HG03571 (cell line): ENCODE data around the gene ALDOA.

Experiments used
- ATAC-seq: cut with Tn5 transposase; IDR thresholded peaks from one replicate; pipeline ENCODE4 v1.9.1; 2021; ENCODE audit not compliant: unreplicated experiment

Gene ALDOA

GRCh38 chr16:30068750-30069610 lies 3.4 kb downstream of the ALDOA start:
- no peak for ATAC-seq

- no peak for ATAC-seq
These were observed 4.3 kb downstream of the ALDOA start for GRCh38 chr16:30069611-30070462.

- ATAC-seq: no peak
These were observed 4.9 kb downstream of the ALDOA start for GRCh38 chr16:30070490-30070889.

- peak; percentile 74 for ATAC-seq
These were observed 10.1 kb downstream of the ALDOA start, which contains the start of gene PPP4C for GRCh38 chr16:30075503-30076275. Gene PPP4C (plus strand): TSS chr16:30075994. CDS start chr16:30076378, 384 bp downstream.

- ATAC-seq: peak; percentile 21
These were observed 10.8 kb downstream of the ALDOA start for GRCh38 chr16:30076276-30076791.

- ATAC-seq: no peak
These were observed 12.1 kb downstream of the ALDOA start for GRCh38 chr16:30077656-30078055.

- ATAC-seq: no peak
These were observed 13.2 kb downstream of the ALDOA start for GRCh38 chr16:30078744-30079143.

- ATAC-seq: no peak
These were observed 13.9 kb downstream of the ALDOA start for GRCh38 chr16:30079480-30079879.

GRCh38 chr16:30082545-30083090 lies 17.1 kb downstream of the ALDOA start:
- no peak for ATAC-seq

GRCh38 chr16:30083216-30084055 lies 17.9 kb downstream of the ALDOA start:
- ATAC-seq: no peak

GRCh38 chr16:30084096-30084815 lies 18.7 kb downstream of the ALDOA start:
- no peak for ATAC-seq

- ATAC-seq: no peak
These were observed 19.2 kb downstream of the ALDOA start for GRCh38 chr16:30084816-30085159.

GRCh38 chr16:30085247-30085646 lies 19.7 kb downstream of the ALDOA start:
- ATAC-seq: no peak

GRCh38 chr16:30085820-30086219 lies 20.3 kb downstream of the ALDOA start:
- no peak for ATAC-seq

- no peak for ATAC-seq
These were observed 21.0 kb downstream of the ALDOA start for GRCh38 chr16:30086291-30087140.

GRCh38 chr16:30087181-30087898 lies 21.8 kb downstream of the ALDOA start:
- ATAC-seq: no peak

- ATAC-seq: no peak
These were observed 22.8 kb downstream of the ALDOA start for GRCh38 chr16:30088237-30088831.
